Keratinocyte (primary cell): ENCODE results near the gene DSCAM.

ENCODE experiments used
- EZH2 ChIP-seq: IDR thresholded peaks from one replicate; pipeline ENCODE4 v1.6.1; 2012; ENCODE audit warnings: inconsistent platforms, mild to moderate bottlenecking, low read length, moderate library complexity
- TF ChIP-seq, protein P1 (sequence below), 3 experiments: IDR thresholded peaks in 1 of 3; conservative IDR thresholded peaks in 1 of 3; optimal IDR thresholded peaks in 1 of 3; 2 replicates in 2 of 3; 3 replicates in 1 of 3; pipeline versions ENCODE3 to v1.5.1; 2011; ENCODE audit warnings: low read length in 3 of 3, mild to moderate bottlenecking in 3 of 3, moderate library complexity in 2 of 3, control low read depth in 1 of 3, inconsistent platforms in 1 of 3; ENCODE audit not compliant: insufficient read depth in 2 of 3; ENCODE audit errors: extremely low read depth in 1 of 3

DNA sequence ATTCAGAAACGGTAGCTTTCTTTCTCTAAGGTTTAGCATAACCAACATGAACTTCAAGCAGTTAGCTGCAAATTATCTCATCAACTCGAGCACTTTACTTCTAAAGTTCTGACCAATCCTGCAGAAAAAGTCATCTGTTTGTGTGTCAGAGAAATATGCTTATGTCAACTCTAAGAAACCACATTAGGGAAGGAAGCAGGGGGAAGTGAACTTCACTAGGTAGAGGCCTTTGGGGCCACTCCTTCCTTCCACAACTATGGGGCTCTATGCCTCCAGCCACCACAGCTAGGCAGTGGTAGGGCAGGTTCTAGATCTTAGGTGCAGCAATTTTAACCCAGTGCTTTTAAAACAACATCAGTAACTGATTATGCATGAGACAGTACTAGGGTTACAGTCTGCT lies 375.9 kb downstream of the DSCAM start:
- TF ChIP-seq, protein P1, sequence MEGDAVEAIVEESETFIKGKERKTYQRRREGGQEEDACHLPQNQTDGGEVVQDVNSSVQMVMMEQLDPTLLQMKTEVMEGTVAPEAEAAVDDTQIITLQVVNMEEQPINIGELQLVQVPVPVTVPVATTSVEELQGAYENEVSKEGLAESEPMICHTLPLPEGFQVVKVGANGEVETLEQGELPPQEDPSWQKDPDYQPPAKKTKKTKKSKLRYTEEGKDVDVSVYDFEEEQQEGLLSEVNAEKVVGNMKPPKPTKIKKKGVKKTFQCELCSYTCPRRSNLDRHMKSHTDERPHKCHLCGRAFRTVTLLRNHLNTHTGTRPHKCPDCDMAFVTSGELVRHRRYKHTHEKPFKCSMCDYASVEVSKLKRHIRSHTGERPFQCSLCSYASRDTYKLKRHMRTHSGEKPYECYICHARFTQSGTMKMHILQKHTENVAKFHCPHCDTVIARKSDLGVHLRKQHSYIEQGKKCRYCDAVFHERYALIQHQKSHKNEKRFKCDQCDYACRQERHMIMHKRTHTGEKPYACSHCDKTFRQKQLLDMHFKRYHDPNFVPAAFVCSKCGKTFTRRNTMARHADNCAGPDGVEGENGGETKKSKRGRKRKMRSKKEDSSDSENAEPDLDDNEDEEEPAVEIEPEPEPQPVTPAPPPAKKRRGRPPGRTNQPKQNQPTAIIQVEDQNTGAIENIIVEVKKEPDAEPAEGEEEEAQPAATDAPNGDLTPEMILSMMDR (optimal IDR thresholded peaks at IDR 0.05 in 1 of 3, IDR thresholded peaks at IDR 0.05 in 1 of 3, conservative IDR thresholded peaks at IDR 0.05 in 1 of 3; ENCODE audit: extremely low read depth in 1 of 3, insufficient read depth in 2 of 3, low read length in 3 of 3) = no peak
- no peak for TF ChIP-seq EZH2
